ENCODE results near the gene ANKLE2. TPM values are rescaled to one million over a fixed set of nuclear protein-coding genes. Genes with fewer than 3 reads are reported as not detected.

ANKLE2 gene
- total RNA-seq, 4 donors from 2014 or later, result 68.2 to 103 (median 82.9) TPM

GRCh38 chr12:132775502-132776229 lies 14.0 kb upstream of the ANKLE2 start:
- Histone ChIP-seq H3K36me3 (peaks cover 10 to 99% (median 26%) of the 10 kb centered on the region in 3 donors), H3K4me1 (peaks cover 0 to 15% (median 0%) of the 10 kb centered on the region in 4 donors), H3K9me3 (no peaks in the 10 kb centered on the region), H3K4me3 (no peak overlapping the region), H3K27me3 (no peaks in the 10 kb centered on the region), H3K27ac (no peak overlapping the region)
- DNase-seq (ENCODE audit: low spot score in 2 of 2), result no peak
- TF ChIP-seq EP300 (IDR thresholded peaks at IDR 0.05), result no peak
- 93 to 94% methylated on average over 23 to 24 of the region's 24 CpGs for WGBS, 2 donors

GRCh38 chr12:132774646-132775275 lies 13.1 kb upstream of the ANKLE2 start:
- no peak for DNase-seq (ENCODE audit: low spot score in 2 of 2)
- Histone ChIP-seq H3K4me3 (no peak overlapping the region), H3K9me3 (no peaks in the 10 kb centered on the region), H3K27me3 (no peaks in the 10 kb centered on the region), H3K4me1 (peaks cover 0 to 15% (median 0%) of the 10 kb centered on the region in 4 donors), H3K27ac (no peak overlapping the region), H3K36me3 (peaks cover 10 to 99% (median 19%) of the 10 kb centered on the region in 3 donors)
- 88 to 89% methylated on average over 30 of the region's 30 CpGs for WGBS, 2 donors
- TF ChIP-seq POLR2A (IDR thresholded peaks at IDR 0.05) (no peak), EP300 (IDR thresholded peaks at IDR 0.05) (no peak), CTCF (IDR thresholded peaks at IDR 0.05) (no peak)

- H3K36me3 ChIP-seq, result peaks cover 10 to 99% (median 19%) of the 10 kb centered on the region in 3 donors
- H3K27me3 ChIP-seq, result no peaks in the 10 kb centered on the region
- no peak for DNase-seq (ENCODE audit: low spot score in 2 of 2)
- H3K9me3 ChIP-seq, result no peaks in the 10 kb centered on the region
- H3K4me3 ChIP-seq, result no peak overlapping the region
- H3K27ac ChIP-seq, result no peak overlapping the region
- TF ChIP-seq POLR2A (IDR thresholded peaks at IDR 0.05), result no peak
- TF ChIP-seq CTCF (IDR thresholded peaks at IDR 0.05), result no peak
- no peak for TF ChIP-seq EP300 (IDR thresholded peaks at IDR 0.05)
- peaks cover 0 to 19% (median under 1%) of the 10 kb centered on the region in 4 donors for H3K4me1 ChIP-seq
- WGBS, 2 donors, result 85 to 86% methylated on average over 15 to 18 of the region's 18 CpGs
Measured at GRCh38 chr12:132774159-132774558, 12.5 kb upstream of the ANKLE2 start.

GRCh38 chr12:132773077-132773955 lies 11.7 kb upstream of the ANKLE2 start:
- H3K27ac ChIP-seq, result peak overlapping the region in 1 of 4 donors; percentile 41
- 91 to 92% methylated on average over 35 to 40 of the region's 41 CpGs for WGBS, 2 donors

More at GRCh38 chr12:132773077-132773955, 11.7 kb upstream of the ANKLE2 start:
- Histone ChIP-seq H3K27me3 (no peaks in the 10 kb centered on the region), H3K4me3 (no peak overlapping the region), H3K36me3 (peaks cover 10 to 94% (median 19%) of the 10 kb centered on the region in 3 donors), H3K4me1 (peaks cover 0 to 25% (median 5%) of the 10 kb centered on the region in 4 donors), H3K9me3 (no peaks in the 10 kb centered on the region)
- DNase-seq (ENCODE audit: low spot score in 2 of 2), result no peak
- TF ChIP-seq CTCF (IDR thresholded peaks at IDR 0.05), result no peak
- TF ChIP-seq EP300 (IDR thresholded peaks at IDR 0.05), result no peak
- no peak for TF ChIP-seq POLR2A (IDR thresholded peaks at IDR 0.05)
